Stimulated activated CD8-positive, alpha-beta memory T cell treated with anti-CD3 and anti-CD28 coated beads, Interleukin-2, amount 100 ng/mL, for 1 hour (primary cell): ENCODE results near the gene SFI1.
"Not testable (repeated sequence)": the region's sequence is repeated elsewhere in the genome, so short reads cannot be mapped to it uniquely, and the experiment has no call there.

Experiments used
- DNase-seq, 2 donors: peaks; one replicate each; pipeline ENCODE4 v3.0.0-alpha.2; 2020; ENCODE audit warnings: low read depth in 2 of 2

Gene SFI1

GRCh38 chr22:31588970-31589675 is 92.8 kb downstream of the SFI1 start:
- DNase-seq, result no peak

GRCh38 chr22:31590161-31590560 is 93.8 kb downstream of the SFI1 start:
- not testable (repeated sequence) for DNase-seq

GRCh38 chr22:31595271-31595670 is 98.9 kb downstream of the SFI1 start:
- no peak for DNase-seq

- no peak for DNase-seq
Observed at GRCh38 chr22:31602259-31602952, 106.1 kb downstream of the SFI1 start.

- DNase-seq, result no peak
Observed at GRCh38 chr22:31603081-31603525, 106.8 kb downstream of the SFI1 start.

- DNase-seq, result no peak
Observed at GRCh38 chr22:31603574-31603973, 107.2 kb downstream of the SFI1 start.

- DNase-seq, result no peak
Observed at GRCh38 chr22:31604137-31604705, 107.9 kb downstream of the SFI1 start.

- no peak for DNase-seq
Observed at GRCh38 chr22:31604746-31605705, 108.7 kb downstream of the SFI1 start.

- no peak for DNase-seq
Observed at GRCh38 chr22:31605851-31606585, 109.7 kb downstream of the SFI1 start.

GRCh38 chr22:31607696-31608095 is 111.4 kb downstream of the SFI1 start:
- DNase-seq, result no peak

GRCh38 chr22:31609716-31610115 is 113.4 kb downstream of the SFI1 start:
- DNase-seq, result no peak

GRCh38 chr22:31610611-31611010 is 114.3 kb downstream of the SFI1 start:
- DNase-seq, result no peak

- no peak for DNase-seq
Observed at GRCh38 chr22:31611061-31611760, 114.9 kb downstream of the SFI1 start.

GRCh38 chr22:31612891-31613285 is 116.6 kb downstream of the SFI1 start:
- DNase-seq, result no peak

- DNase-seq, result no peak
Observed at GRCh38 chr22:31613286-31613903, 117.1 kb downstream of the SFI1 start.

GRCh38 chr22:31613904-31614296 is 117.6 kb downstream of the SFI1 start:
- DNase-seq, result no peak

- no peak for DNase-seq
Observed at GRCh38 chr22:31614781-31615490, 118.6 kb downstream of the SFI1 start.

- DNase-seq, result no peak
Observed at GRCh38 chr22:31615491-31615860, 119.1 kb downstream of the SFI1 start.

- DNase-seq, result no peak
Observed at GRCh38 chr22:31615940-31616314, 119.6 kb downstream of the SFI1 start.
